ENCODE results near the gene GMDS. TPM values are rescaled to one million over a fixed set of nuclear protein-coding genes. Genes with fewer than 3 reads are reported as not detected.

The GMDS gene
- total RNA-seq, 4 donors from 2014 or later, result 3.4 to 7.2 (median 4.6) TPM

GRCh38 chr6:2173203-2173961 lies 72.0 kb downstream of the GMDS start:
- Histone ChIP-seq H3K36me3 (no peaks in the 10 kb centered on the region), H3K27me3 (no peaks in the 10 kb centered on the region), H3K4me3 (no peak overlapping the region), H3K9me3 (no peaks in the 10 kb centered on the region), H3K4me1 (no peaks in the 10 kb centered on the region), H3K27ac (no peak overlapping the region)
- in situ Hi-C loops (cut with MboI; ENCODE audit: low sequenced_read_pairs in 4 of 4) (no loop called here), intact Hi-C loops (cut with DNase I; ENCODE audit: low total_unique reads) (no loop called here)
- no peak for TF ChIP-seq POLR2A (IDR thresholded peaks at IDR 0.05)
- no peak for TF ChIP-seq CTCF (IDR thresholded peaks at IDR 0.05 in 4 of 5, conservative IDR thresholded peaks at IDR 0.05 in 1 of 5)
- DNase-seq (no peak), ATAC-seq (no peak)

GRCh38 chr6:2171728-2172127 lies 73.7 kb downstream of the GMDS start:
- Histone ChIP-seq H3K4me3 (no peak overlapping the region), H3K36me3 (no peaks in the 10 kb centered on the region), H3K27ac (no peak overlapping the region), H3K4me1 (no peaks in the 10 kb centered on the region), H3K27me3 (no peaks in the 10 kb centered on the region), H3K9me3 (no peaks in the 10 kb centered on the region)
- no peak for DNase-seq
- intact Hi-C loops (cut with DNase I; ENCODE audit: low total_unique reads), result no loop called here
- in situ Hi-C loops (cut with MboI; ENCODE audit: low sequenced_read_pairs in 4 of 4), result no loop called here
- ATAC-seq, result no peak
- no peak for TF ChIP-seq CTCF (IDR thresholded peaks at IDR 0.05 in 4 of 5, conservative IDR thresholded peaks at IDR 0.05 in 1 of 5)
- TF ChIP-seq POLR2A (IDR thresholded peaks at IDR 0.05), result no peak

- Histone ChIP-seq H3K36me3 (no peaks in the 10 kb centered on the region), H3K27me3 (no peaks in the 10 kb centered on the region), H3K4me1 (no peaks in the 10 kb centered on the region), H3K27ac (no peak overlapping the region), H3K4me3 (no peak overlapping the region), H3K9me3 (no peaks in the 10 kb centered on the region)
- in situ Hi-C loops (cut with MboI; ENCODE audit: low sequenced_read_pairs in 4 of 4) (no loop called here), intact Hi-C loops (cut with DNase I; ENCODE audit: low total_unique reads) (no loop called here)
- ATAC-seq (no peak), DNase-seq (no peak)
- TF ChIP-seq CTCF (IDR thresholded peaks at IDR 0.05 in 4 of 5, conservative IDR thresholded peaks at IDR 0.05 in 1 of 5) (no peak), POLR2A (IDR thresholded peaks at IDR 0.05) (no peak)
These were observed 76.9 kb downstream of the GMDS start for GRCh38 chr6:2168480-2168879.

GRCh38 chr6:2166717-2167116 lies 78.7 kb downstream of the GMDS start:
- no peaks in the 10 kb centered on the region for H3K9me3 ChIP-seq
- no peaks in the 10 kb centered on the region for H3K36me3 ChIP-seq
- peaks cover 0 to 9% of the 10 kb centered on the region in 2 donors for H3K4me1 ChIP-seq
- H3K27me3 ChIP-seq, result no peaks in the 10 kb centered on the region
- DNase-seq, result no peak
- intact Hi-C loops (cut with DNase I; ENCODE audit: low total_unique reads), result no loop called here
- no peak overlapping the region for H3K4me3 ChIP-seq
- TF ChIP-seq CTCF (IDR thresholded peaks at IDR 0.05 in 4 of 5, conservative IDR thresholded peaks at IDR 0.05 in 1 of 5), result no peak
- TF ChIP-seq POLR2A (IDR thresholded peaks at IDR 0.05), result no peak
- in situ Hi-C loops (cut with MboI; ENCODE audit: low sequenced_read_pairs in 4 of 4), result no loop called here
- no peak overlapping the region for H3K27ac ChIP-seq
- no peak for ATAC-seq

GRCh38 chr6:2165286-2165685 lies 80.1 kb downstream of the GMDS start:
- Histone ChIP-seq H3K4me3 (no peak overlapping the region), H3K9me3 (no peaks in the 10 kb centered on the region)
- in situ Hi-C loops (cut with MboI; ENCODE audit: low sequenced_read_pairs in 4 of 4), result no loop called here

More at GRCh38 chr6:2165286-2165685, 80.1 kb downstream of the GMDS start:
- TF ChIP-seq CTCF (IDR thresholded peaks at IDR 0.05 in 4 of 5, conservative IDR thresholded peaks at IDR 0.05 in 1 of 5) (no peak), POLR2A (IDR thresholded peaks at IDR 0.05) (no peak)
- ATAC-seq (no peak), DNase-seq (no peak)
- intact Hi-C loops (cut with DNase I; ENCODE audit: low total_unique reads), result no loop called here
- Histone ChIP-seq H3K27ac (no peak overlapping the region), H3K36me3 (no peaks in the 10 kb centered on the region), H3K4me1 (peaks cover 0 to 9% of the 10 kb centered on the region in 2 donors), H3K27me3 (no peaks in the 10 kb centered on the region)

Data from gastrocnemius medialis (tissue), 4 donors.